H9 (cell line): Measurements from ENCODE around the gene RASGRF2. TPM values are rescaled to one million over a fixed set of nuclear protein-coding genes. Genes with fewer than 3 reads are reported as not detected.

Experiments
- DNase-seq: peaks from one replicate; pipeline ENCODE4 v3.0.0-alpha.2; 2017
- H2AFZ ChIP-seq: one replicate; pipeline ENCODE4 v1.6.1; 2013; ENCODE audit warnings: mild to moderate bottlenecking, low read length, control low read depth, moderate library complexity
- H2AK5ac ChIP-seq: 2 replicates; pipeline ENCODE4 v1.6.1; 2013; ENCODE audit warnings: low read length, control low read depth, mixed read lengths; ENCODE audit not compliant: insufficient read length
- H2BK120ac ChIP-seq: one replicate; pipeline ENCODE4 v1.6.1; 2013; ENCODE audit warnings: low read depth, mild to moderate bottlenecking, low read length, control low read depth, inconsistent platforms; ENCODE audit not compliant: poor library complexity, severe bottlenecking
- H2BK12ac ChIP-seq: 2 replicates; pipeline ENCODE4 v1.6.1; 2013; ENCODE audit warnings: low read length, control low read depth, mixed read lengths, low read depth; ENCODE audit not compliant: insufficient read length
- H2BK15ac ChIP-seq: 2 replicates; pipeline ENCODE4 v1.6.1; 2013; ENCODE audit warnings: low read depth, low read length, control low read depth
- H2BK20ac ChIP-seq: one replicate; pipeline ENCODE4 v1.6.1; 2013; ENCODE audit warnings: low read depth, mild to moderate bottlenecking, low read length, control low read depth, inconsistent platforms; ENCODE audit not compliant: poor library complexity, severe bottlenecking
- H2BK5ac ChIP-seq: 2 replicates; pipeline ENCODE4 v1.6.1; 2013; ENCODE audit warnings: low read length, control low read depth, mixed read lengths; ENCODE audit not compliant: insufficient read length
- H3K14ac ChIP-seq: 2 replicates; pipeline ENCODE4 v1.6.1; 2013; ENCODE audit warnings: low read length, control low read depth; ENCODE audit not compliant: insufficient read depth
- H3K18ac ChIP-seq: 2 replicates; pipeline ENCODE4 v1.6.1; 2013; ENCODE audit warnings: low read depth, mild to moderate bottlenecking, mixed read lengths, low read length, control low read depth; ENCODE audit not compliant: insufficient read length
- H3K23ac ChIP-seq: 2 replicates; pipeline ENCODE4 v1.6.1; 2013; ENCODE audit warnings: low read length, control low read depth, mixed read lengths, low read depth; ENCODE audit not compliant: insufficient read length
- H3K23me2 ChIP-seq: 2 replicates; pipeline ENCODE4 v1.6.1; 2013; ENCODE audit warnings: low read depth, mild to moderate bottlenecking, mixed read lengths, low read length, control low read depth; ENCODE audit not compliant: insufficient read length, poor library complexity, severe bottlenecking
- H3K27ac ChIP-seq: 2 replicates; pipeline ENCODE4 v1.5.1; 2013; ENCODE audit warnings: low read length, control low read depth, mixed read lengths, low read depth; ENCODE audit not compliant: insufficient read length
- H3K27me3 ChIP-seq: 2 replicates; pipeline ENCODE4 v1.6.1; 2013; ENCODE audit warnings: low read length, control low read depth, inconsistent platforms; ENCODE audit not compliant: insufficient read depth
- H3K4ac ChIP-seq: 2 replicates; pipeline ENCODE4 v1.6.1; 2013; ENCODE audit warnings: low read depth, mild to moderate bottlenecking, control low read depth, inconsistent platforms, low read length, moderate library complexity
- H3K4me1 ChIP-seq: 2 replicates; pipeline ENCODE4 v1.6.1; 2013; ENCODE audit warnings: low read length, control low read depth, inconsistent platforms; ENCODE audit not compliant: insufficient read depth
- H3K4me2 ChIP-seq: 2 replicates; pipeline ENCODE4 v1.6.1; 2013; ENCODE audit warnings: low read length, control low read depth, mixed read lengths; ENCODE audit not compliant: insufficient read length, insufficient read depth
- H3K56ac ChIP-seq: 2 replicates; pipeline ENCODE4 v1.6.1; 2013; ENCODE audit warnings: low read depth, mild to moderate bottlenecking, mixed read lengths, low read length, control low read depth; ENCODE audit not compliant: insufficient read length
- H3K79me1 ChIP-seq: 2 replicates; pipeline ENCODE4 v1.6.1; 2013; ENCODE audit warnings: low read depth, mild to moderate bottlenecking, moderate library complexity, low read length, control low read depth, inconsistent platforms; ENCODE audit not compliant: insufficient read depth, poor library complexity, severe bottlenecking
- H3K79me2 ChIP-seq: 2 replicates; pipeline ENCODE4 v1.6.1; 2013; ENCODE audit warnings: low read length, control low read depth, inconsistent platforms; ENCODE audit not compliant: insufficient read depth
- H3K9ac ChIP-seq: 2 replicates; pipeline ENCODE4 v1.6.1; 2013; ENCODE audit warnings: low read length, control low read depth, mixed read lengths; ENCODE audit not compliant: insufficient read length; ENCODE audit errors: extremely low read depth
- H3K9me3 ChIP-seq: one replicate; pipeline ENCODE4 v1.6.1; 2013; ENCODE audit warnings: low read depth, low read length, inconsistent platforms; ENCODE audit not compliant: control insufficient read depth
- H3T11ph ChIP-seq: one replicate; pipeline ENCODE4 v1.6.1; 2013; ENCODE audit warnings: mild to moderate bottlenecking, low read length, control low read depth, inconsistent platforms
- H4K20me1 ChIP-seq: one replicate; pipeline ENCODE4 v1.6.1; 2013; ENCODE audit not compliant: control insufficient read depth, insufficient read length, insufficient read depth
- H4K5ac ChIP-seq: 2 replicates; pipeline ENCODE4 v1.6.1; 2013; ENCODE audit warnings: low read depth, mild to moderate bottlenecking, mixed read lengths, low read length, control low read depth; ENCODE audit not compliant: insufficient read length
- H4K8ac ChIP-seq: replicated peaks from 2 replicates; pipeline ENCODE4 v1.6.1; 2013; ENCODE audit warnings: low read length, control low read depth, mixed read lengths, low read depth; ENCODE audit not compliant: insufficient read length
- H4K91ac ChIP-seq: 2 replicates; pipeline ENCODE4 v1.6.1; 2013; ENCODE audit warnings: low read depth, mild to moderate bottlenecking, moderate library complexity, mixed read lengths, low read length, control low read depth; ENCODE audit not compliant: insufficient read length
- H3K27ac Mint-ChIP-seq, 3 experiments: 2 replicates in 2 of 3; 3 replicates in 1 of 3; pipeline ENCODE4 v1.8.0; 2020 to 2021; ENCODE audit warnings: mixed read lengths in 3 of 3, mild to moderate bottlenecking in 1 of 3, moderate library complexity in 1 of 3
- H3K27me3 Mint-ChIP-seq: 2 replicates; pipeline ENCODE4 v1.8.0; 2021; ENCODE audit warnings: low read depth, mild to moderate bottlenecking, moderate library complexity, mixed read lengths
- H3K36me3 Mint-ChIP-seq, 3 experiments: 2 replicates in 2 of 3; 3 replicates in 1 of 3; pipeline ENCODE4 v1.8.0; 2020 to 2021; ENCODE audit warnings: low read depth in 3 of 3, mixed read lengths in 3 of 3; ENCODE audit not compliant: insufficient read depth in 1 of 3
- H3K4me1 Mint-ChIP-seq, 2 experiments: 2 replicates each; pipeline ENCODE4 v1.8.0; 2020; ENCODE audit warnings: mixed read lengths in 2 of 2
- H3K4me3 Mint-ChIP-seq, 2 experiments: 2 replicates in 1 of 2; 3 replicates in 1 of 2; pipeline ENCODE4 v1.8.0; 2020 to 2021; ENCODE audit warnings: mild to moderate bottlenecking in 2 of 2, mixed read lengths in 2 of 2, moderate library complexity in 1 of 2
- H3K9me3 Mint-ChIP-seq, 2 experiments: 2 replicates in 1 of 2; 3 replicates in 1 of 2; pipeline ENCODE4 v1.8.0; 2020; ENCODE audit warnings: mild to moderate bottlenecking in 2 of 2, mixed read lengths in 2 of 2, moderate library complexity in 1 of 2
- CTCF ChIP-seq: fragments of 200-600 bp; sonication (generic); conservative IDR thresholded peaks from 3 replicates; pipeline ENCODE4 v1.8.0; 2021; ENCODE audit warnings: antibody characterized with exemption, mild to moderate bottlenecking
- WGBS: extraction: QIAGEN DNeasy Blood & Tissue Kit; methylation state at CpG from one replicate; pipeline ENCODE4 v1.1.7; 2013; ENCODE audit warnings: missing lambda C conversion rate, low lambda C conversion rate, mixed read lengths; ENCODE audit not compliant: insufficient read length; ENCODE audit errors: extremely low coverage; 5-methylcytosine and 5-hydroxymethylcytosine counted together
- total RNA-seq: library from RNA; stranded (reverse); gene quantifications from 2 replicates; pipeline ENCODE4 v1.2.1, GENCODE V29; 2021

The RASGRF2 gene
- total RNA-seq, 1 experiment from 2014 or later = 13.5 TPM

DNA sequence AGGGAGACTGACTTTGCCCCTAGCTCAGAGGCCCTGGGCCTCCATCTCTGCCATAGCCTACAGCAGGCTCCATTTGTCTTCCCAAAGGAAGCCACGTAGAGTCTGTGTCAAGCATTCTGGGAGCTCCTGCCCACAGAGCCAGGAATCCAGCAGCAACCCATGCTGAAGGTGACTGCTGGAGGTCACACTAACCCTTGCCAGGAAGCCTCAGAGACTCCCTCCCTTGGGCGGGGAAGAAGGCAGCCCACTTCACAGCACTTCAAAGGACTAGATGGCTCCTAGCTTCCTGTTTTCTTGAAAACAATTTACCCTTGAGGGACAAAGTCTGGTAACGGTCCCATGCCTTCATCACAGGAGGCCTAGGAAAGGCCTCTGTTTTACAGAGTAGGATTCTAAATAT lies 274.6 kb downstream of the RASGRF2 start:
- no peaks in the 10 kb centered on the region; the same call in 1 of the 2 replicates for H3K27me3 Mint-ChIP-seq
- Histone ChIP-seq H2AFZ (no peak overlapping the region), H3K9ac (no peak overlapping the region), H3K23me2 (peaks cover 3% of the 10 kb centered on the region), H3K23ac (no peak overlapping the region), H3K4me2 (no peak overlapping the region), H3K14ac (no peak overlapping the region), H2BK20ac (no peak overlapping the region), H4K8ac (no peak overlapping the region), H2BK15ac (no peak overlapping the region), H2AK5ac (no peak overlapping the region), H2BK120ac (no peak overlapping the region), H3K4me1 (peaks cover 3% of the 10 kb centered on the region; the same call in 1 of the 2 replicates), H4K91ac (no peak overlapping the region), H3K9me3 (no peaks in the 10 kb centered on the region), H3T11ph (no peak overlapping the region), H2BK12ac (no peak overlapping the region), H2BK5ac (no peak overlapping the region), H4K20me1 (peaks cover 3% of the 10 kb centered on the region), H3K27ac (no peak overlapping the region), H3K4ac (no peak overlapping the region), H3K79me1 (no peaks in the 10 kb centered on the region), H3K18ac (no peak overlapping the region), H3K27me3 (no peaks in the 10 kb centered on the region), H4K5ac (no peak overlapping the region), H3K56ac (no peak overlapping the region), H3K79me2 (no peaks in the 10 kb centered on the region)
- H3K4me3 Mint-ChIP-seq = no peak overlapping the region
- no peak for DNase-seq
- no peak for TF ChIP-seq CTCF
- no CpG with 5 or more reads among the region's 3 CpGs for WGBS
- H3K9me3 Mint-ChIP-seq = no peaks in the 10 kb centered on the region; a peak in 1 of 5 replicates
- H3K36me3 Mint-ChIP-seq = peaks cover 0 to 16% (median 9%) of the 10 kb centered on the region in 3 experiments; a peak in 6 of 7 replicates
- H3K4me1 Mint-ChIP-seq = peaks cover 23% of the 10 kb centered on the region in 2 experiments
- H3K27ac Mint-ChIP-seq = no peak overlapping the region
